ENCODE results near the gene DDX56.
"Not testable (repeated sequence)": the region's sequence is repeated elsewhere in the genome, so short reads cannot be mapped to it uniquely, and the experiment has no call there.

DDX56 gene

GRCh38 chr7:44561962-44562621 is 11.6 kb downstream of the DDX56 start:
- Histone ChIP-seq H3K36me3 (ENCODE audit: control insufficient read depth in 2 of 2, insufficient read depth in 2 of 2, low read length in 2 of 2) (peaks cover 15 to 16% of the 10 kb centered on the region in 2 donors), H3K27me3 (ENCODE audit: control insufficient read depth in 1 of 2, insufficient read depth in 2 of 2, low read length in 2 of 2) (no peaks in the 10 kb centered on the region), H3K4me1 (ENCODE audit: control insufficient read depth, insufficient read depth, low read length) (no peaks in the 10 kb centered on the region), H3K9ac (ENCODE audit: low read length in 2 of 2) (no peak overlapping the region), H3K9me3 (ENCODE audit: control insufficient read depth in 2 of 2, low read length in 2 of 2) (no peaks in the 10 kb centered on the region), H3K4me3 (ENCODE audit: low read length in 2 of 2) (no peak overlapping the region), H3K27ac (ENCODE audit: low read length) (no peak overlapping the region)

GRCh38 chr7:44561481-44561880 is 12.2 kb downstream of the DDX56 start:
- no peak overlapping the region for H3K4me3 ChIP-seq (ENCODE audit: low read length in 2 of 2)
- no peaks in the 10 kb centered on the region for H3K27me3 ChIP-seq (ENCODE audit: control insufficient read depth in 1 of 2, insufficient read depth in 2 of 2, low read length in 2 of 2)
- H3K27ac ChIP-seq (ENCODE audit: low read length), result no peak overlapping the region
- no peak overlapping the region for H3K9ac ChIP-seq (ENCODE audit: low read length in 2 of 2)
- H3K9me3 ChIP-seq (ENCODE audit: control insufficient read depth in 2 of 2, low read length in 2 of 2), result no peaks in the 10 kb centered on the region
- H3K36me3 ChIP-seq (ENCODE audit: control insufficient read depth in 2 of 2, insufficient read depth in 2 of 2, low read length in 2 of 2), result peaks cover 11 to 15% of the 10 kb centered on the region in 2 donors
- no peaks in the 10 kb centered on the region for H3K4me1 ChIP-seq (ENCODE audit: control insufficient read depth, insufficient read depth, low read length)

- no peaks in the 10 kb centered on the region for H3K27me3 ChIP-seq (ENCODE audit: control insufficient read depth in 1 of 2, insufficient read depth in 2 of 2, low read length in 2 of 2)
- H3K4me1 ChIP-seq (ENCODE audit: control insufficient read depth, insufficient read depth, low read length), result no peaks in the 10 kb centered on the region
- H3K9me3 ChIP-seq (ENCODE audit: control insufficient read depth in 2 of 2, low read length in 2 of 2), result no peaks in the 10 kb centered on the region
- H3K9ac ChIP-seq (ENCODE audit: low read length in 2 of 2), result no peak overlapping the region
- peaks cover 0 to 6% of the 10 kb centered on the region in 2 donors for H3K36me3 ChIP-seq (ENCODE audit: control insufficient read depth in 2 of 2, insufficient read depth in 2 of 2, low read length in 2 of 2)
- no peak overlapping the region for H3K27ac ChIP-seq (ENCODE audit: low read length)
- no peak overlapping the region for H3K4me3 ChIP-seq (ENCODE audit: low read length in 2 of 2)
Observed at GRCh38 chr7:44559485-44559884, 14.2 kb downstream of the DDX56 start.

- Histone ChIP-seq H3K27ac (ENCODE audit: low read length) (no peak overlapping the region), H3K27me3 (ENCODE audit: control insufficient read depth in 1 of 2, insufficient read depth in 2 of 2, low read length in 2 of 2) (no peaks in the 10 kb centered on the region), H3K4me1 (ENCODE audit: control insufficient read depth, insufficient read depth, low read length) (no peaks in the 10 kb centered on the region), H3K36me3 (ENCODE audit: control insufficient read depth in 2 of 2, insufficient read depth in 2 of 2, low read length in 2 of 2) (no peaks in the 10 kb centered on the region), H3K9me3 (ENCODE audit: control insufficient read depth in 2 of 2, low read length in 2 of 2) (no peaks in the 10 kb centered on the region), H3K4me3 (ENCODE audit: low read length in 2 of 2) (no peak overlapping the region), H3K9ac (ENCODE audit: low read length in 2 of 2) (no peak overlapping the region)
Observed at GRCh38 chr7:44557485-44557884, 16.2 kb downstream of the DDX56 start.

DNA sequence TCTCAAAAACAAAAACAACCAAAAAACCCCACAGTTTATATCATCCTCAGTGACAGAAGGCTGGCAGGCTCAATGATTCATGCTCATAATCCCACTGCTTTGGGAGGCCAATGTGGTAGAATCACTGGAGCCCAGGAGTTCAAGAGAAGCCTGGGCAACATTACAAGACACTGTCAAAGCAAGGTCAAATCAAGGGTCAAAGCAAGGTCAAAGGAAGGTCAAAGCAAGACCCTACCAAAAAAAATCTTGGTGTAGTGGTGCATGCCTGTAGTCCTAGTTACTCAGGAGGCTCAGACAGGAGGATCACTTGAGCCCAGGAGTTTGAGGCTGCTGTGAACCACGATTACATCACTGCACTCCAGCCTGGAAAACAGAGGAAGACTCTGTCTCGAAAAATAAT is 18.4 kb downstream of the DDX56 start:
- Histone ChIP-seq H3K9ac (ENCODE audit: low read length in 2 of 2) (no peak overlapping the region), H3K27ac (ENCODE audit: low read length) (no peak overlapping the region), H3K4me3 (ENCODE audit: low read length in 2 of 2) (no peak overlapping the region), H3K27me3 (ENCODE audit: control insufficient read depth in 1 of 2, insufficient read depth in 2 of 2, low read length in 2 of 2) (no peaks in the 10 kb centered on the region), H3K9me3 (ENCODE audit: control insufficient read depth in 2 of 2, low read length in 2 of 2) (no peaks in the 10 kb centered on the region), H3K36me3 (ENCODE audit: control insufficient read depth in 2 of 2, insufficient read depth in 2 of 2, low read length in 2 of 2) (no peaks in the 10 kb centered on the region), H3K4me1 (ENCODE audit: control insufficient read depth, insufficient read depth, low read length) (no peaks in the 10 kb centered on the region)

GRCh38 chr7:44552473-44553005 is 21.2 kb downstream of the DDX56 start:
- H3K36me3 ChIP-seq (ENCODE audit: control insufficient read depth in 2 of 2, insufficient read depth in 2 of 2, low read length in 2 of 2); H3K27ac ChIP-seq (ENCODE audit: low read length); H3K9ac ChIP-seq (ENCODE audit: low read length in 2 of 2); H3K9me3 ChIP-seq (ENCODE audit: control insufficient read depth in 2 of 2, low read length in 2 of 2); H3K4me3 ChIP-seq (ENCODE audit: low read length in 2 of 2); H3K4me1 ChIP-seq (ENCODE audit: control insufficient read depth, insufficient read depth, low read length); H3K27me3 ChIP-seq (ENCODE audit: control insufficient read depth in 1 of 2, insufficient read depth in 2 of 2, low read length in 2 of 2): not testable (repeated sequence)

- Histone ChIP-seq H3K9ac (ENCODE audit: low read length in 2 of 2) (no peak overlapping the region), H3K36me3 (ENCODE audit: control insufficient read depth in 2 of 2, insufficient read depth in 2 of 2, low read length in 2 of 2) (no peaks in the 10 kb centered on the region), H3K9me3 (ENCODE audit: control insufficient read depth in 2 of 2, low read length in 2 of 2) (no peaks in the 10 kb centered on the region), H3K27me3 (ENCODE audit: control insufficient read depth in 1 of 2, insufficient read depth in 2 of 2, low read length in 2 of 2) (no peaks in the 10 kb centered on the region), H3K4me3 (ENCODE audit: low read length in 2 of 2) (no peak overlapping the region), H3K4me1 (ENCODE audit: control insufficient read depth, insufficient read depth, low read length) (no peaks in the 10 kb centered on the region), H3K27ac (ENCODE audit: low read length) (no peak overlapping the region)
Observed at GRCh38 chr7:44549457-44549856, 24.3 kb downstream of the DDX56 start.

- Histone ChIP-seq H3K27me3 (ENCODE audit: control insufficient read depth in 1 of 2, insufficient read depth in 2 of 2, low read length in 2 of 2) (no peaks in the 10 kb centered on the region), H3K9me3 (ENCODE audit: control insufficient read depth in 2 of 2, low read length in 2 of 2) (no peaks in the 10 kb centered on the region), H3K27ac (ENCODE audit: low read length) (no peak overlapping the region), H3K36me3 (ENCODE audit: control insufficient read depth in 2 of 2, insufficient read depth in 2 of 2, low read length in 2 of 2) (no peaks in the 10 kb centered on the region), H3K4me3 (ENCODE audit: low read length in 2 of 2) (no peak overlapping the region), H3K4me1 (ENCODE audit: control insufficient read depth, insufficient read depth, low read length) (no peaks in the 10 kb centered on the region), H3K9ac (ENCODE audit: low read length in 2 of 2) (no peak overlapping the region)
Observed at GRCh38 chr7:44548893-44549292, 24.8 kb downstream of the DDX56 start.

- H3K4me1 ChIP-seq (ENCODE audit: control insufficient read depth, insufficient read depth, low read length), result no peaks in the 10 kb centered on the region
- no peak overlapping the region for H3K9ac ChIP-seq (ENCODE audit: low read length in 2 of 2)
- H3K27me3 ChIP-seq (ENCODE audit: control insufficient read depth in 1 of 2, insufficient read depth in 2 of 2, low read length in 2 of 2), result no peaks in the 10 kb centered on the region
- H3K4me3 ChIP-seq (ENCODE audit: low read length in 2 of 2), result no peak overlapping the region
- no peaks in the 10 kb centered on the region for H3K9me3 ChIP-seq (ENCODE audit: control insufficient read depth in 2 of 2, low read length in 2 of 2)
- H3K27ac ChIP-seq (ENCODE audit: low read length), result no peak overlapping the region
- no peaks in the 10 kb centered on the region for H3K36me3 ChIP-seq (ENCODE audit: control insufficient read depth in 2 of 2, insufficient read depth in 2 of 2, low read length in 2 of 2)
Observed at GRCh38 chr7:44547536-44548231, 26.0 kb downstream of the DDX56 start.

- no peak overlapping the region for H3K27ac ChIP-seq (ENCODE audit: low read length)
- H3K4me3 ChIP-seq (ENCODE audit: low read length in 2 of 2), result no peak overlapping the region
- H3K9me3 ChIP-seq (ENCODE audit: control insufficient read depth in 2 of 2, low read length in 2 of 2), result no peaks in the 10 kb centered on the region
- no peaks in the 10 kb centered on the region for H3K36me3 ChIP-seq (ENCODE audit: control insufficient read depth in 2 of 2, insufficient read depth in 2 of 2, low read length in 2 of 2)
- H3K9ac ChIP-seq (ENCODE audit: low read length in 2 of 2), result no peak overlapping the region
- no peaks in the 10 kb centered on the region for H3K4me1 ChIP-seq (ENCODE audit: control insufficient read depth, insufficient read depth, low read length)
- no peaks in the 10 kb centered on the region for H3K27me3 ChIP-seq (ENCODE audit: control insufficient read depth in 1 of 2, insufficient read depth in 2 of 2, low read length in 2 of 2)
Observed at GRCh38 chr7:44541876-44542610, 31.7 kb downstream of the DDX56 start.

All from stomach smooth muscle (tissue), 2 donors.